Suprapubic skin (tissue), 4 donors: Measurements from ENCODE around the gene CNOT3.

ENCODE experiments used
- CTCF ChIP-seq, 2 donors: fragments of 200-600 bp in 1 of 2; fragments of 450-650 bp in 1 of 2; sonication (generic) in 1 of 2; IDR thresholded peaks; one replicate each; pipeline ENCODE4 v1.5.1; 2016 to 2019; ENCODE audit warnings: antibody characterized with exemption in 2 of 2, mild to moderate bottlenecking in 1 of 2, moderate library complexity in 1 of 2
- EP300 ChIP-seq: sonication (generic); formaldehyde crosslinking; IDR thresholded peaks from one replicate; pipeline ENCODE4 v1.6.1; 2017; ENCODE audit warnings: antibody characterized with exemption
- POLR2A ChIP-seq, 2 donors: fragments of 450-650 bp; IDR thresholded peaks; one replicate each; pipeline ENCODE4 v1.6.1; 2017; ENCODE audit warnings: antibody characterized with exemption in 2 of 2, mild to moderate bottlenecking in 2 of 2, moderate library complexity in 2 of 2
- POLR2AphosphoS5 ChIP-seq, 3 donors: sonication (generic); formaldehyde crosslinking; IDR thresholded peaks; one replicate each; pipeline ENCODE4 v1.6.1; 2017; ENCODE audit warnings: antibody characterized with exemption in 3 of 3

GRCh38 chr19:54115109-54116063, 22.2 kb upstream of the CNOT3 start, which contains the start of the genes PRPF31 and TFPT:
- TF ChIP-seq POLR2AphosphoS5 (IDR thresholded peaks at IDR 0.05): peak in 2 of 3 donors; percentile 95 to 99
- TF ChIP-seq CTCF (IDR thresholded peaks at IDR 0.05): no peak
- TF ChIP-seq POLR2A (IDR thresholded peaks at IDR 0.05): peak in 1 of 2 donors; percentile 53
- TF ChIP-seq EP300: no peak
